Measurements from ENCODE around the gene KRT79. TPM values are rescaled to one million over a fixed set of nuclear protein-coding genes. Genes with fewer than 3 reads are reported as not detected.
"Not testable (repeated sequence)": the region's sequence is repeated elsewhere in the genome, so short reads cannot be mapped to it uniquely, and the experiment has no call there.

Gene KRT79
- total RNA-seq, 4 donors from 2014 or later = not detected

- 95 to 100% methylated on average over 2 to 3 of the region's 3 CpGs for WGBS, 2 donors (ENCODE audit: low coverage in 1 of 2)
- Histone ChIP-seq H3K27ac (no peak overlapping the region), H3K36me3 (no peaks in the 10 kb centered on the region), H3K9me3 (no peaks in the 10 kb centered on the region), H3K4me3 (no peak overlapping the region), H3K4me1 (peaks cover 0 to 8% (median 0%) of the 10 kb centered on the region in 3 donors), H3K27me3 (no peaks in the 10 kb centered on the region)
- no peak for ATAC-seq
- no peak for TF ChIP-seq CTCF (IDR thresholded peaks at IDR 0.05)
Measured at GRCh38 chr12:52857500-52857899, 23.4 kb upstream of the KRT79 start.

- no peaks in the 10 kb centered on the region for H3K36me3 ChIP-seq
- no peak overlapping the region for H3K4me3 ChIP-seq
- WGBS, 2 donors (ENCODE audit: low coverage in 1 of 2) = 75 to 81% methylated on average over 2 to 3 of the region's 3 CpGs
- H3K27ac ChIP-seq = no peak overlapping the region
- ATAC-seq = no peak
- H3K4me1 ChIP-seq = peaks cover 0 to 8% (median 0%) of the 10 kb centered on the region in 3 donors
- TF ChIP-seq CTCF (IDR thresholded peaks at IDR 0.05) (no peak), POLR2AphosphoS5 (IDR thresholded peaks at IDR 0.05) (no peak), POLR2A (IDR thresholded peaks at IDR 0.05) (no peak), EP300 (IDR thresholded peaks at IDR 0.05) (no peak)
- H3K9me3 ChIP-seq = no peaks in the 10 kb centered on the region
- H3K27me3 ChIP-seq = no peaks in the 10 kb centered on the region
Measured at GRCh38 chr12:52856787-52857186, 22.7 kb upstream of the KRT79 start.

GRCh38 chr12:52856077-52856476 is 22.0 kb upstream of the KRT79 start:
- not testable (repeated sequence) for H3K27ac ChIP-seq, ATAC-seq, H3K4me3 ChIP-seq, H3K4me1 ChIP-seq, H3K9me3 ChIP-seq, H3K36me3 ChIP-seq, H3K27me3 ChIP-seq
- 78 to 94% methylated on average over 1 to 2 of the region's 2 CpGs for whole genome bisulfite sequencing, 2 donors (ENCODE audit: low coverage in 1 of 2)

GRCh38 chr12:52851787-52852186 is 17.7 kb upstream of the KRT79 start:
- Histone ChIP-seq H3K9me3 (no peaks in the 10 kb centered on the region), H3K36me3 (no peaks in the 10 kb centered on the region), H3K27me3 (no peaks in the 10 kb centered on the region), H3K27ac (no peak overlapping the region), H3K4me3 (no peak overlapping the region), H3K4me1 (no peaks in the 10 kb centered on the region)
- no peak for ATAC-seq
- TF ChIP-seq CTCF (IDR thresholded peaks at IDR 0.05) = no peak
- TF ChIP-seq POLR2AphosphoS5 (IDR thresholded peaks at IDR 0.05) = no peak
- no peak for TF ChIP-seq POLR2A (IDR thresholded peaks at IDR 0.05)
- TF ChIP-seq EP300 (IDR thresholded peaks at IDR 0.05) = no peak

GRCh38 chr12:52850681-52851080 is 16.6 kb upstream of the KRT79 start:
- no peak for ATAC-seq
- Histone ChIP-seq H3K27me3 (no peaks in the 10 kb centered on the region), H3K9me3 (no peaks in the 10 kb centered on the region), H3K36me3 (no peaks in the 10 kb centered on the region), H3K4me3 (no peak overlapping the region), H3K27ac (no peak overlapping the region), H3K4me1 (no peaks in the 10 kb centered on the region)
- WGBS, 2 donors (ENCODE audit: low coverage in 1 of 2) = 80 to 88% methylated on average over 2 to 3 of the region's 5 CpGs
- TF ChIP-seq CTCF (IDR thresholded peaks at IDR 0.05) (no peak), EP300 (IDR thresholded peaks at IDR 0.05) (no peak), POLR2AphosphoS5 (IDR thresholded peaks at IDR 0.05) (no peak), POLR2A (IDR thresholded peaks at IDR 0.05) (no peak)

GRCh38 chr12:52849511-52849910 is 15.4 kb upstream of the KRT79 start:
- no peak overlapping the region for H3K27ac ChIP-seq
- no peaks in the 10 kb centered on the region for H3K36me3 ChIP-seq
- H3K27me3 ChIP-seq = no peaks in the 10 kb centered on the region
- ATAC-seq = no peak
- H3K4me3 ChIP-seq = no peak overlapping the region
- TF ChIP-seq CTCF (IDR thresholded peaks at IDR 0.05) = no peak
- no peak for TF ChIP-seq EP300 (IDR thresholded peaks at IDR 0.05)
- TF ChIP-seq POLR2AphosphoS5 (IDR thresholded peaks at IDR 0.05) = no peak
- no peak for TF ChIP-seq POLR2A (IDR thresholded peaks at IDR 0.05)
- no peaks in the 10 kb centered on the region for H3K4me1 ChIP-seq
- H3K9me3 ChIP-seq = no peaks in the 10 kb centered on the region
- WGBS, 2 donors (ENCODE audit: low coverage in 1 of 2) = 80 to 90% methylated on average over 2 to 3 of the region's 6 CpGs

All from gastroesophageal sphincter (tissue), 4 donors.